NOMO-1 treated with dmso at 0.1 percent for 144 hours (cell line): Measurements from ENCODE around the gene RRP36.
"Not testable (repeated sequence)": the region's sequence is repeated elsewhere in the genome, so short reads cannot be mapped to it uniquely, and the experiment has no call there.

Experiments used
- DNase-seq: peaks from one replicate; lab custom pipeline; 2025; ENCODE audit not compliant: unreplicated experiment; lab: John Stamatoyannopoulos, UW

RRP36 gene

GRCh38 chr6:43036712-43037111, 15.3 kb downstream of the RRP36 start:
- DNase-seq = no peak

GRCh38 chr6:43037197-43037596, 15.8 kb downstream of the RRP36 start:
- DNase-seq = no peak

- DNase-seq = no peak
Measured at GRCh38 chr6:43037706-43038105, 16.3 kb downstream of the RRP36 start.

GRCh38 chr6:43038727-43039126, 17.3 kb downstream of the RRP36 start:
- DNase-seq = no peak

- DNase-seq = no peak
Measured at GRCh38 chr6:43040542-43041257, 19.3 kb downstream of the RRP36 start.

DNA sequence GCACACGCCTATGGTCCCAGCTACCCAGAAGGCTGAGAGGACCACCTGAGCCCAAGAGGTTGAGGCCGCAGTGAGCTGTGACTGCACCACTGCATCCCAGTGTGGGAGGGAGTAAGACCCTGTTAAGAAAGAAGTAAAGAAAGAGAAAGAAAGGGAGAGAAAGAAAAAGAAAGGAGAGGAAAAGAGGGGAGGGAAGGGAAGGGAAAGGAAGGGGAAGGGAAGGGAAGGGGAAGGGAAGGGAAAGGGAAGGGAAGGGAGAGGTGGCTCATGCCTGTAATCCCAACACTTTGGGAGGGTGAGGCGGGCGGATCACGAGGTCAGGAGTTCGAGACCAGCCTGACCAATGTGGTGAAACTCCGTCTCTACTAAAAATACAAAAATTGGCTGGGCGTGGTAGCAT, 20.1 kb downstream of the RRP36 start:
- not testable (repeated sequence) for DNase-seq

DNA sequence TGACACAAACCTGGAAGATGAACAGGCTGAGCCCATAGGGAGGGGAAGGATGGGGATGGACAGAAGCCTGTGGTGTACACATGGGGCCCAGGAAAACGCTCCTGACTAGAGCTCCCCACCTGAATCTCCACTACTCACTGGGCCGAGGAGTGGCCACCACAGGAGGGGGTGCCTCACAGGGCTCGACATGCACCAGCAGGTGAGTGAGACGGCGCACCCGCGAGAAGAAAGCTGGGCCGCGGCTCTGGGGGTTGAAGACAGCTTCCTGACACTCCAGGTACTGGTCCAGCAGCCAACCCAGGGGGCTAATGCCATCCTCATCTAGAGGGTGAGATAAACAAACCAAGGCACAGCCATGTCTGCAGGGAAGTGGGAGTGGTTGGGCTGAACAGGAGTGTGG, 21.9 kb downstream of the RRP36 start:
- DNase-seq = no peak

DNA sequence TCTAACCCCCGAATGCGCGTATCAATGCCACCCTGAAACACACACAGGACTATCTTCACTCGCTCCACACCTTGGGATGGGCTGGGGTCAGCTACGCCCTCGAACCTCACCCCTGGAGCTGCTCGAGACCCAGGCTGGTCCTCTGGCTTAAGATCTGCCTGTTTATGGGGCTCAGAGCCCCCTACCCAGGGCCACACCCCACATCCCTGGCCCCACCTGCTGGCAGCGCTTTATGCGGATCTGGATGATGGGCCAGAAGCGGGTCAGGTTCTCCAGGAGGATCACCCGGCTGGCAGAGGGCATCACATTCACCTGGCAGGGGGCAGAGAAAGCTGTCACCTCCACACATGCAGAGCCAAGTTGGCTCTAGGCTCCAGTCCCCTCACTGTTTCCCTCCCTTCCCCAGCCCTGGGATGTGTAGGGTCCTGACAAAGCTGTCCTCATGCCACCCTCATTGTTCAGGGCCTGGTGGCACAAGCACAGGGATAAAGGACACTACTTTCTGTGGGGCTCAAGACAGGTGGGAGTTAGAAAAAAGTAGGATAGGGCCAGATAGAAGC, 24.0 kb downstream of the RRP36 start:
- no peak for DNase-seq

GRCh38 chr6:43047998-43048397, 26.6 kb downstream of the RRP36 start:
- no peak for DNase-seq

- no peak for DNase-seq
Measured at GRCh38 chr6:43050981-43051380, 29.6 kb downstream of the RRP36 start.

- DNase-seq = no peak
Measured at GRCh38 chr6:43052225-43052841, 30.9 kb downstream of the RRP36 start.

GRCh38 chr6:43052842-43053544, 31.6 kb downstream of the RRP36 start:
- no peak for DNase-seq

GRCh38 chr6:43053545-43054205, 32.3 kb downstream of the RRP36 start, which contains the start of gene CUL7:
Gene CUL7, minus strand, starts transcription at chr6:43053851. Its CDS starts 1,063 bp downstream, at chr6:43052788.
- peak; percentile 91 for DNase-seq

DNA sequence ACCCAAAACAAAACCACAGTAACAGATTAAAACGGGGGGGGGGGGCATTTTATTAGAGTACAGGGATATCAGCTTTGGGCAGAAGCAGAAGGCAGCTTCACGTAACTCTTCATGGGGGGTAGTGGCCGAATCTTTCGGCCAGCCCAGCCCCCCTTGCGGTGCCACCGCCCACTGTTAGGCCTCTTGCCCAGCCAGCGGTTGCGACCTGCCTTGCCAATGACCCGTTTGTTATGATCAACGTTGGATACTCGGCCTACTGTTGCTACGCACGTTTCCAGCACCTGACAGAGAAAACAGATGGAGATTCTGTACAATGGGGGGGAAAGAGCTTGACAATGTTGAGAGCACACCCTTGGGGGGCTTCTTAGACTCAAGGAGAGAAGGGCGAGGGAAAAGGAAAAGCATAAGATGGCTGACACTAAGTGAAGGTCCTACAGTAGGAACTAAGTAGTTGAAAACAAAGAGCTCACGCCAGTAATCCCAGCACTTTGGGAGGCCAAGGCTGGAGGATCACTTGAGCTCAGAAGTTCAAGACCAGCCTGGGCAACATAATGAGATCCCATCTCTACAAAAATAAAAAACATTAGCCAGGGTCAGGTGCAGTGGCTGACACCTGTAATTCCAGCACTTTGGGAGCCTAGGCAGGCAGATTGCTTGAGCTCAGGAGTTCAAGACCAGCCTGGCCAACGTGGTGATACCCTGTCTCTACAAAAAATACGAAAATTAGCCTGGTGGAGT, 33.0 kb downstream of the RRP36 start:
- DNase-seq = no peak

DNA sequence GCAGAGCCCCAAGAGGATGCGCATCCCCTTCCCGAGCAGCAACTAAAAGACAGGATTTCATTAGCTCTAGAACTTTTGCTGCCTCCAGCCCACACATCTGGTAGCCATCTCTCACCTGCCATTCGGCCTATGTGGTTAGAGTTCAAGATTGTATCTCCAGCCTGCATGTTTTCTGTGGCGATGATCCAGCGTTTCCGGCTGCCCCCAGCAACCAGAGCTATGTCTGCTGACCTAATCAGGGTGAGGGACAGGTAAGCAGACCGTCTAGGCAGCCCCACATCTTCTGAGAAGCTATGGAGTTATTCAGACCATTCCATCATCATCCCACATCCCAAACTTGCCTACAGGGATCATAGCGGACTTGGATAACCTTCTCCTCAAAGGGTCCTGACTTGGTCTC, 34.5 kb downstream of the RRP36 start:
- no peak for DNase-seq

DNA sequence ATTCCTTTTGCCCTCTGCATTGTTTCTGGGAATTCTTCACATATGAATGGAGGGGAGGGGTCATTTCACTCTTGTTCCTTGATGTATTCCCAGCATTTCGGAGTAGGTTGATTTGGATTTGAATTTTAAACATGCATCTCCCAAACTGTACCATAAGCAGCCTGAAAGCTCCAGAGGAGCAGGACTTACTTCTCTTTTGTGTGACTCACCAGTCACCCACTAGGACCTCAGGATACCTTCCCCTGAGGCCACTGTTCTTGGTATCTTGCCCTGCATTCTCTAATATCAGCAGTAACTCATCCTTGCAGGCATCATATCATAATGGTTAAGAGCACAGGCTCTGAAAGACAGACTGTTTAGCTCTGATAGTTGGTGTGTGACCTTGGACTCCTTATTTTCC, 37.1 kb downstream of the RRP36 start:
- no peak for DNase-seq

GRCh38 chr6:43059168-43060033, 38.0 kb downstream of the RRP36 start, which contains the start of the genes KLC4 and MRPL2:
Gene KLC4, plus strand, starts transcription at chr6:43059631. Its CDS starts 1,705 bp downstream, at chr6:43061336.
Gene MRPL2, minus strand, starts transcription at chr6:43059434. Its CDS starts 53 bp downstream, at chr6:43059381.
- peak; percentile 98 for DNase-seq

GRCh38 chr6:43060034-43060754, 38.8 kb downstream of the RRP36 start:
- no peak for DNase-seq
